Measurements from ENCODE around the gene PDZD4. TPM values are rescaled to one million over a fixed set of nuclear protein-coding genes. Genes with fewer than 3 reads are reported as not detected.

The PDZD4 gene
- polyA plus RNA-seq, 1 of the 3 experiments (the other 2 are of a cell fraction) = 1.9 TPM

Other genes starting within 250 kb of the PDZD4 start
- 44.5 and 45.3 TPM in 2 replicates for gene CCNQ, start 231.4 kb downstream of the PDZD4 start, polyA plus RNA-seq (2012; rRNA removed)
- 0.05 and 0.08 TPM in 2 replicates for gene DUSP9, start 183.3 kb downstream of the PDZD4 start, polyA plus RNA-seq (2012; rRNA removed)
- 1.2 and 2.5 TPM in 2 replicates for gene PNCK, start 156.7 kb downstream of the PDZD4 start, polyA plus RNA-seq (2012; rRNA removed)
- 22.3 and 30.8 TPM in 2 replicates for gene SLC6A8, start 142.6 kb downstream of the PDZD4 start, polyA plus RNA-seq (2012; rRNA removed)
- 173 and 220 TPM in 2 replicates for gene BCAP31, start 106.2 kb downstream of the PDZD4 start, polyA plus RNA-seq (2012; rRNA removed)
- 7.2 and 7.9 TPM in 2 replicates for gene ABCD1, start 105.7 kb downstream of the PDZD4 start, polyA plus RNA-seq (2012; rRNA removed)
- 13.8 and 15.5 TPM in 2 replicates for gene PLXNB3, start 66.3 kb downstream of the PDZD4 start, polyA plus RNA-seq (2012; rRNA removed)
- gene SRPK3, start 49.5 kb downstream of the PDZD4 start, polyA plus RNA-seq (2012; rRNA removed) = 0.50 and 0.74 TPM in 2 replicates
- gene IDH3G, start 36.2 kb downstream of the PDZD4 start, polyA plus RNA-seq (2012; rRNA removed) = 78.0 and 107 TPM in 2 replicates
- gene SSR4, start 35.9 kb downstream of the PDZD4 start, polyA plus RNA-seq (2012; rRNA removed) = 326 and 367 TPM in 2 replicates
- 1.9 and 2.0 TPM in 2 replicates for gene L1CAM, start 55.6 kb upstream of the PDZD4 start, polyA plus RNA-seq (2012; rRNA removed)
- not detected in 2 replicates for gene AVPR2, start 74.1 kb upstream of the PDZD4 start, polyA plus RNA-seq (2012; rRNA removed)
- 1.6 and 2.2 TPM in 2 replicates for gene ARHGAP4, start 95.7 kb upstream of the PDZD4 start, polyA plus RNA-seq (2012; rRNA removed)
- 192 and 229 TPM in 2 replicates for gene NAA10, start 104.5 kb upstream of the PDZD4 start, polyA plus RNA-seq (2012; rRNA removed)
- 0.90 and 1.0 TPM in 2 replicates for gene RENBP, start 114.1 kb upstream of the PDZD4 start, polyA plus RNA-seq (2012; rRNA removed)
- gene HCFC1, start 141.3 kb upstream of the PDZD4 start, polyA plus RNA-seq (2012; rRNA removed) = 4.7 and 9.5 TPM in 2 replicates
- 9.4 and 10.9 TPM in 2 replicates for gene TMEM187, start 142.2 kb upstream of the PDZD4 start, polyA plus RNA-seq (2012; rRNA removed)
- gene IRAK1, start 189.4 kb upstream of the PDZD4 start, polyA plus RNA-seq (2012; rRNA removed) = 66.1 and 68.5 TPM in 2 replicates